HG03039 (cell line): ENCODE data around the gene ACRV1.
"Not testable (repeated sequence)": the region's sequence is repeated elsewhere in the genome, so short reads cannot be mapped to it uniquely, and the experiment has no call there.

Source experiments
- ATAC-seq: cut with Tn5 transposase; IDR thresholded peaks from one replicate; pipeline ENCODE4 v1.9.1; 2021; ENCODE audit warnings: mild to moderate bottlenecking, moderate library complexity; ENCODE audit not compliant: unreplicated experiment

Gene ACRV1

DNA sequence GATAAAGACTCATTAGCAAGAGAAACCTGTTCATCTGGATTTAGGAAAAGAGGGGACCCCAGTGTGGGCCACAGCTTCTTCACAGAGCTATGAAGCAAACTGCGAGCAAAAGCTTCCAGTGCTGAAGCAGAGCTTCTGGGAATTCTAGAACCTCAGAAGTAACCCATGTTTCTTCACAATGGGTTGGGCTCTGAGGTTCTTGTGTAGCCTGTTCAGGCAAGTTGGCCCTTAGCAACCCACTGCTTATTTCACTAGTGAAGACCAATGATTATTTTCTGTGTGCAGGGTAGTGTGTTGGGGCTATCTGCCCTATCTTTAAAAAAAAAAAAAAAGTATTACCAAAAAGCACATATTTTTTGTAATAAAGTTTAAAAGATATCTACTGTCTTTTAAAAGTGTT lies at the start of gene ACRV1:
ACRV1 (minus strand) TSS at position 101 of the 400 bp plus-strand sequence; CDS start at position 34, 67 bp downstream.
- no peak for ATAC-seq

DNA sequence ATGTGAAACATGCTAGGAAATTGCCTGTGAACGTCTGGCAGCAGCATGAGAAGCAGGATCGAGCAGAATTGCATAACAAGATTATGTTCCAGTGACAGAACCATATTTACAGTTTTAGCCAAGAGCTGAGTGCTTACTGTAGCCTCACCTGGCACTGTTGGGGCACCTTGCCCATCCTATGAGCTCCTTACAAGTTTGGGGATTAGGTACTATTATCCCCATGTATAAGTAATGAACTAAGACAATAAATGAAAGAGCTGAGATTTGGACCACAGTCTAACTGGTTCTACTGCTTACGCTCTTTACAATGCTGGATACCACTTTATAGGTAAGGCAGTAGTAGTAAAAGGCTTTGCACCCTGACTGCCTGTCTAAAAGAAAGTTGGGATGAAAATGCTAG lies 48.3 kb upstream of the ACRV1 start:
- ATAC-seq = no peak

GRCh38 chr11:125724125-125724524 lies 43.5 kb upstream of the ACRV1 start:
- no peak for ATAC-seq

GRCh38 chr11:125720781-125721180 lies 40.1 kb upstream of the ACRV1 start:
- no peak for ATAC-seq

DNA sequence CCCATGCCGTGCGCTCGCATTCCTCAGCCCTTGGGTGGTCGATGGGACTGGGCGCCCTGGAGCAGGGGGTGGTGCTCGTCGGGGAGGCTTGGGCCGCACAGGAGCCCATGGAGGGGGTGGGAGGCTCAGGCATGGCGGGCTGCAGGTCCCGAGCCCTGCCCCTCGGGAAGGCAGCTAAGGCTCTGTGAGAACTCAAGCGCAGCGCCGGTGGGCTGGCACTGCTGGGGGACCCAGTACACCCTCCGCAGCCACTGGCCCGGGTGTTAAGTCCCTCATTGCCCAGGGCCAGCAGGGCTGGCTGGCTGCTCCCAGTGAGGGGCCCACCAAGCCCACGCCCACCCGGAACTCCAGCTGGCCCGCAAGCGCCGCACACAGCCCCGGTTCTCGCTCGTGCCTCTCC lies 24.0 kb upstream of the ACRV1 start:
- ATAC-seq = not testable (repeated sequence)

DNA sequence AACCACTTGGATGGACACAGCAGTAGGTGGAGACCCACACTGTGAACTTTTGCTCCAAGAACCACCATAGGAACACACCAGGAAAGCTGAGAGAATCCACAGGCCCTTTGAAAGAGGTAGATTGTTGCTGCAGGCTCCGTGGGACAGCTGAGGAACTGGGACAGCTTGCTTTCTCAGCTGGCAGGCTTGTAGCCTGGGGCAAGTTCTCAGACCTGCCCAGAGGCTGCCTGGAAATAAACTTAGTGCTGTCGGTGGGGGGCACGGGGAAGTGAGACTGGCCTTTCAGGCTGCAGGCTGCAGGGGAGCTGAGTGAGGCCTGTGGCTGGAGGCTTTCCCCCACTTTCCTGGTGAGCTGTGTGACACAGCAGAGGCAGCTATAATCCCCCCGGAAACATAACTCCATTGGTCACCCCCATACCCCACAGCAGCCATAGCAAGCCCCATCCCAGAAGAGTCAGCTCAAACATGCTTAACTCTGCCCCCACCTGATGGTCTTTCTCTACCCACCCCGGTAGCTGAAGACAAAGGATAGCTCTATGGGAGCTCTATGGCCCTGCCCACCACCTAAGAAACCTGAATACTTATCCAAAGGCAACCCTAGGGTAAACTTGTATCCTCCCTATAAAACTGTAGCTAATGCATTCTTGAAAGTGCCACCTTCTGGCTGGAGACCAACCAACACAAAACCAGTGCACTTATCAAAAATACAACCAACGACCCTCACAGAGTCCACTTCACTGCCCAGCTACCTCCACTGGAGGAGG lies 21.4 kb upstream of the ACRV1 start:
- no peak for ATAC-seq

GRCh38 chr11:125701018-125701610 lies 20.5 kb upstream of the ACRV1 start:
- no peak for ATAC-seq

- no peak for ATAC-seq
Measured at GRCh38 chr11:125694951-125695350, 14.3 kb upstream of the ACRV1 start.

GRCh38 chr11:125692887-125693286 lies 12.2 kb upstream of the ACRV1 start:
- ATAC-seq = no peak

GRCh38 chr11:125690006-125690405 lies 9.4 kb upstream of the ACRV1 start:
- ATAC-seq = no peak

- ATAC-seq = no peak
Measured at GRCh38 chr11:125689274-125689859, 8.7 kb upstream of the ACRV1 start.

- ATAC-seq = no peak
Measured at GRCh38 chr11:125688632-125689031, 8.0 kb upstream of the ACRV1 start.

- no peak for ATAC-seq
Measured at GRCh38 chr11:125688066-125688465, 7.4 kb upstream of the ACRV1 start.

DNA sequence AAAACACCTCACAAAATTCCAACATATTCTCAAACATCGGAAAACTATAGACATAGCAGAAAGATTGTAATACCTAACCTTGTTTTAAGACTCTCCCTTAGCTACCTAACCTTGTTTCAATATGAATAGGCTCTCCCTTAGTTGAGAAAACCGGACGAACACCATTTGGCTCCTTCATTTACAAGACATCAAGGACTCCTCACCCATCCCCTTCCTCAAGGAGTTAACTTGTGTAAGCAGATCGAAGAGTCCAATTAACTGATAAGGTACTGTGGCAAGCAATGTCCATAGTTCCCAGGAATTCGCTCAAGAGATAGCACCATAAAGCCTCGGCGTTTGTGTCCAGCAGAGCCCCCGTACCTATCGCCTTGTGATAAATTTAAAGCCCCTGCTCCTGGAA lies 4.6 kb upstream of the ACRV1 start:
- ATAC-seq = no peak

- ATAC-seq = no peak
Measured at GRCh38 chr11:125679837-125680236, 810 bp downstream of the ACRV1 start.

- ATAC-seq = no peak
Measured at GRCh38 chr11:125679397-125679796, 1.2 kb downstream of the ACRV1 start.

DNA sequence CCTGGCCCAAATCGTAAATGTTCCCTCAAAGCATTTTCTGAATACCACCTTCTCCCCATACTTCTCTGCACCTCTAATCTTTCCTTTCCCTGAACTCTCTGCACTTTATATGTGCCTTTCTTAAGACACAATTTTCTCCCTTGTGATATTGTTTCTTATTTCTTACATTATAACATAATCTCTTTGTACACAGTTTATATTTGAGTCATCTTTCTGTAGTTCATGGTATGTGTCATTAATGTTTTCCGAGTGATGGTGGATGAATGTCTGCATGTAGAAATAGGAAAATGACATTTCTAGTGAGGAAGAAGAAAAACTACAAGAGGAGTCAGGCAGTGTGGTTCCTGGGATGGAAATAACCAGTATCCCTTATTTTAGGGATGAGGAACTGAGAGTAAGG lies 5.5 kb downstream of the ACRV1 start:
- no peak for ATAC-seq

GRCh38 chr11:125674210-125674609 lies 6.4 kb downstream of the ACRV1 start:
- no peak for ATAC-seq

DNA sequence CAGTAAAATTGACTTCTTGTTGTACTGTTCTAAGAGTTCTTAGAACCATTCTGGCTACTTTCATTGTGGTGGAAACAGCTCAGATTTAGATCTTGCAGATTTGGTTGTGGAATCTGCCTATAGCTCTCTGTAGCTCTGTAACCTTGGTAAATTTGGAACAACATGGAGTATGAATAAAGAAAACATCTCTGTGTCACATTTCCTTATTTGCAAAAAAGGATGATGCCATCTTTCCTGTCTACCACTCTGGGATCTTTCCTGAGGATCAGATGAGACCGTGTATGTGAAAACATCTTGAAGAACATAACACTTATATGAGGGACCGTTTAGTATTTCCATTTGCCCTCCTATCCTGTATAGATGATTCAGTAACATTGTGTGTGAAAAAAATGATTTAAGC lies 9.1 kb downstream of the ACRV1 start:
- no peak for ATAC-seq

GRCh38 chr11:125670172-125670571 lies 10.5 kb downstream of the ACRV1 start:
- ATAC-seq = no peak

DNA sequence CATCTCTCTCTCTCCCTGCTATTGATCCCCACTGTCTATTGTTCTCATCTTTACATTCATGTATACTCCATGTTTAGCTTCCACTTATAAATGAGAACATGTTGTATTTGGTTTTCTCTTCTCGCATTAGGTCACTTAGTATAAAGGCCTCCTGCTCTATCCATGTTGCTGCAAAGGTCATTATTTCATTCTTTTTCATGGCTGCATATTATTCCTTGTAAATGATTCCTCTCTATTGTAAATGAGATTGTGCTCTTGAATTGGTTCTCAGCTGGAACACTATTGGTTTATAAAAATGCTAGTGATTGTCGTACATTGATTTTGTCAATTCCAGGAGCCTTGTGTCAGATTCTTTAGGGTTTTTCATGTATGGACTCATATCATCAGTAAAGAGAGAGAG lies 13.5 kb downstream of the ACRV1 start:
- no peak for ATAC-seq

GRCh38 chr11:125663910-125664309 lies 16.7 kb downstream of the ACRV1 start:
- ATAC-seq = no peak
